AG09309 (cell line): ENCODE measurements around the gene TUFM.
A peak's percentile ranks its signal among the peaks of the same experiment; 100 is the strongest.

Experiments
- DNase-seq: peaks from one replicate; pipeline ENCODE4 v3.0.0-alpha.2; 2010; ENCODE audit warnings: low read depth
- H3K4me3 ChIP-seq: 2 replicates; pipeline ENCODE4 v1.5.1; 2011; ENCODE audit warnings: mild to moderate bottlenecking, low read depth, low read length, moderate library complexity; ENCODE audit not compliant: control insufficient read depth
- CTCF ChIP-seq: IDR thresholded peaks from 2 replicates; pipeline ENCODE4 v1.5.1; 2011; ENCODE audit warnings: mild to moderate bottlenecking, low read depth, low read length, inconsistent platforms; ENCODE audit not compliant: insufficient read depth, control insufficient read depth; ENCODE audit errors: missing control alignments

Gene TUFM

GRCh38 chr16:28865001-28865688 is 19.0 kb upstream of the TUFM start:
- DNase-seq = no peak
- TF ChIP-seq CTCF = no peak
- no peak overlapping the region for H3K4me3 ChIP-seq

- H3K4me3 ChIP-seq = peak overlapping the region; percentile 85
- TF ChIP-seq CTCF = no peak
- DNase-seq = no peak
Measured at GRCh38 chr16:28863929-28864793, 18.0 kb upstream of the TUFM start.

- DNase-seq = no peak
- H3K4me3 ChIP-seq = no peak overlapping the region
- no peak for TF ChIP-seq CTCF
Measured at GRCh38 chr16:28859326-28859725, 13.2 kb upstream of the TUFM start.

- no peak overlapping the region for H3K4me3 ChIP-seq
- peak; percentile 14 for DNase-seq
- no peak for TF ChIP-seq CTCF
Measured at GRCh38 chr16:28858421-28858820, 12.3 kb upstream of the TUFM start.

GRCh38 chr16:28846933-28847273 is 755 bp upstream of the TUFM start:
- peak overlapping the region; percentile 56 for H3K4me3 ChIP-seq
- no peak for DNase-seq
- no peak for TF ChIP-seq CTCF

- DNase-seq = no peak
- no peak for TF ChIP-seq CTCF
- H3K4me3 ChIP-seq = peak overlapping the region; percentile 56
Measured at GRCh38 chr16:28845761-28846079, 428 bp downstream of the TUFM start.
